Measurements from ENCODE around the gene SAP25. TPM values are rescaled to one million over a fixed set of nuclear protein-coding genes. Genes with fewer than 3 reads are reported as not detected.

The SAP25 gene
- not detected in 2 replicates for total RNA-seq (2012; rRNA removed)

DNA sequence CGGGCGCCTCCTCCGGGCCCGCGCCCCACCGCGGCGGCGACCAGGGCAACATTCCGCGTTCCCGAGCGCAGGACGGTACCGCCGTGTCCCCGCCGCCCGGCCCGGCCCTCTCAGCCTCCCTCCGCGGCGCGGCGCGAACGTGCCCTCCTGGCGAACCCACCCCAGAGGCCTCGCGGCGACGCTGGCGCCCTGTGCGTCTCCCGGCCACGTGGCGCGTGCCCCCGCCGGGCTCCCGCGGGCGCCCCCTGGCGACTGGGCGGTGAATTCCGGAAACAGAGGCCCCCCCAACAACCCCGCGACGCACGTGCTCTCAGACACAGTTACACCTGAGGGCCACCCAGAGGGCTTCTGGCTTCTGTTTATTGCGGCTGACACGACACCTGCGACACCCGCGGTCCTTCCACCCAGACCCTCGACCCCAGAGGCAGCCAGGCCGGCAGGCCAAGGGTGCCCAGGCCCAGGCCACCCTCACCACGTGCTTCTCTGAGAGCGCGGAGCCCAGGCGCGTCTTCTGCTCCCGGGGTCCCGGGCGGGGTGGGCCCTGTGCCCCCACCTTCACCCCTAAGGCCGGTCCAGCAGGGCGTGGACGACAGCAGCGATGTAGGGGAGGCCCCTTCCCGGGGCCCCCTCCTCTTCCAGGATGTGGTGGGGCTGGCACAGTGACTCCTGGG is at the start of gene SAP25:
Gene SAP25, minus strand, starts transcription at position 210 of the 671 bp plus-strand sequence. Its CDS starts 158 bp downstream, at position 52.
- Histone ChIP-seq H3K4me2 (ENCODE audit: low read length) (no peak within 1 kb of the TSS), H3K9me3 (replicated peaks; ENCODE audit: low read length) (no peaks in the 10 kb centered on the region), H3K36me3 (ENCODE audit: insufficient read depth, low read length) (peaks cover 47% of the 10 kb centered on the region), H3K4me3 (ENCODE audit: low read length) (no peak within 1 kb of the TSS), H3K4me1 (ENCODE audit: control insufficient read depth, insufficient read depth, low read length) (peaks cover 12% of the 10 kb centered on the region), H3K27me3 (ENCODE audit: control insufficient read depth, insufficient read depth, low read length) (no peaks in the 10 kb centered on the region), H3K9ac (ENCODE audit: low read depth, low read length) (no peak within 1 kb of the TSS)

GRCh38 chr7:100621554-100621953 is 47.9 kb upstream of the SAP25 start:
- no peak overlapping the region for H3K9ac ChIP-seq (ENCODE audit: low read depth, low read length)
- H3K4me1 ChIP-seq (ENCODE audit: control insufficient read depth, insufficient read depth, low read length): peaks cover 4% of the 10 kb centered on the region

GRCh38 chr7:100620804-100621203 is 47.1 kb upstream of the SAP25 start:
- Histone ChIP-seq H3K9ac (ENCODE audit: low read depth, low read length) (no peak overlapping the region), H3K4me2 (ENCODE audit: low read length) (no peak overlapping the region), H3K4me3 (ENCODE audit: low read length) (no peak overlapping the region)

More at GRCh38 chr7:100621554-100621953, 47.9 kb upstream of the SAP25 start:
- Histone ChIP-seq H3K9me3 (replicated peaks; ENCODE audit: low read length) (no peaks in the 10 kb centered on the region), H3K36me3 (ENCODE audit: insufficient read depth, low read length) (no peaks in the 10 kb centered on the region), H3K27me3 (ENCODE audit: control insufficient read depth, insufficient read depth, low read length) (no peaks in the 10 kb centered on the region), H3K4me2 (ENCODE audit: low read length) (no peak overlapping the region), H3K4me3 (ENCODE audit: low read length) (no peak overlapping the region)

GRCh38 chr7:100620239-100620638 is 46.5 kb upstream of the SAP25 start:
- no peak overlapping the region for H3K4me2 ChIP-seq (ENCODE audit: low read length)
- no peaks in the 10 kb centered on the region for H3K9me3 ChIP-seq (replicated peaks; ENCODE audit: low read length)
- H3K4me3 ChIP-seq (ENCODE audit: low read length): no peak overlapping the region
- no peaks in the 10 kb centered on the region for H3K4me1 ChIP-seq (ENCODE audit: control insufficient read depth, insufficient read depth, low read length)
- H3K36me3 ChIP-seq (ENCODE audit: insufficient read depth, low read length): no peaks in the 10 kb centered on the region
- no peak overlapping the region for H3K9ac ChIP-seq (ENCODE audit: low read depth, low read length)
- no peaks in the 10 kb centered on the region for H3K27me3 ChIP-seq (ENCODE audit: control insufficient read depth, insufficient read depth, low read length)

More at GRCh38 chr7:100620804-100621203, 47.1 kb upstream of the SAP25 start:
- Histone ChIP-seq H3K9me3 (replicated peaks; ENCODE audit: low read length) (no peaks in the 10 kb centered on the region), H3K4me1 (ENCODE audit: control insufficient read depth, insufficient read depth, low read length) (no peaks in the 10 kb centered on the region), H3K27me3 (ENCODE audit: control insufficient read depth, insufficient read depth, low read length) (no peaks in the 10 kb centered on the region), H3K36me3 (ENCODE audit: insufficient read depth, low read length) (no peaks in the 10 kb centered on the region)

GRCh38 chr7:100614308-100614861 is 40.7 kb upstream of the SAP25 start:
- Histone ChIP-seq H3K4me2 (ENCODE audit: low read length) (no peak overlapping the region), H3K9me3 (replicated peaks; ENCODE audit: low read length) (no peaks in the 10 kb centered on the region), H3K27me3 (ENCODE audit: control insufficient read depth, insufficient read depth, low read length) (no peaks in the 10 kb centered on the region), H3K4me3 (ENCODE audit: low read length) (no peak overlapping the region), H3K36me3 (ENCODE audit: insufficient read depth, low read length) (no peaks in the 10 kb centered on the region), H3K4me1 (ENCODE audit: control insufficient read depth, insufficient read depth, low read length) (peaks cover 10% of the 10 kb centered on the region), H3K9ac (ENCODE audit: low read depth, low read length) (no peak overlapping the region)

- Histone ChIP-seq H3K4me1 (ENCODE audit: control insufficient read depth, insufficient read depth, low read length) (peaks cover 10% of the 10 kb centered on the region), H3K9ac (ENCODE audit: low read depth, low read length) (no peak overlapping the region), H3K4me2 (ENCODE audit: low read length) (peak overlapping the region; percentile 78), H3K4me3 (ENCODE audit: low read length) (peak overlapping the region; percentile 75), H3K36me3 (ENCODE audit: insufficient read depth, low read length) (no peaks in the 10 kb centered on the region), H3K9me3 (replicated peaks; ENCODE audit: low read length) (no peaks in the 10 kb centered on the region), H3K27me3 (ENCODE audit: control insufficient read depth, insufficient read depth, low read length) (no peaks in the 10 kb centered on the region)
Measured at GRCh38 chr7:100613412-100614175, 39.9 kb upstream of the SAP25 start.

DNA sequence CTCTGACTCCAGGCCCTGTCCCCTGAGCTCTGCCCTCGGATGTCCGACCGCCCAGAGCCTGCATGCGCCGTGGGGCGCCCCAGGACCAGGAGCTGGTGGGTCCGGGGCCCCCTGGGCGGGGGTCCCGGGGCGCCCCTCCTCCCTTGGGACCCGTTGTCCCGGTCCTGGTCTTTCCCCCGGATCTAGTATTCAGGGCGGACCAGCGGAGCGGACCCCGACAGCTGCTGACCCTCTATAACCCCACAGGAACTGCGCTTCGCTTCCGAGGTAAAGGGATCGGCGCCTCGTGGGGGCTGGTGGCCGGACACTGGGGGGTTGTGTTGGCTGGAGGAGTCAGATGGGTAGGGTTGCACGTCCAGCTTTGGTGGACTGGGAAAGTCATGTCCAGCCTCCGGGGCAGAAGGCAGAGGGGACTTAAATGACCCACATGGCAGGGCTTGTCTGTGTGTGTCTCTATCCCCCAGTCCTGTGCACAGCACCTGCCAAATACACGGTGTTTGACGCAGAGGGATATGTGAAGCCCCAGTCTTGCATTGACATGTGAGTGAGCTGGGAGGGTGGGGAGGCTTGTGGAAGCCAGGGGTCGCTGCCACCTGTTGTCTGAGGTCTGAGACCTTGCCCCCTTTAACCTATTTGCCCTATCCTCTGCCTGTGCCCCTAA is 39.2 kb upstream of the SAP25 start:
- H3K36me3 ChIP-seq (ENCODE audit: insufficient read depth, low read length): no peaks in the 10 kb centered on the region
- H3K9me3 ChIP-seq (replicated peaks; ENCODE audit: low read length): no peaks in the 10 kb centered on the region
- H3K4me3 ChIP-seq (ENCODE audit: low read length): peak overlapping the region; percentile 75
- no peaks in the 10 kb centered on the region for H3K27me3 ChIP-seq (ENCODE audit: control insufficient read depth, insufficient read depth, low read length)
- H3K4me2 ChIP-seq (ENCODE audit: low read length): peak overlapping the region; percentile 78
- H3K9ac ChIP-seq (ENCODE audit: low read depth, low read length): peak overlapping the region; percentile 73
- peaks cover 10% of the 10 kb centered on the region for H3K4me1 ChIP-seq (ENCODE audit: control insufficient read depth, insufficient read depth, low read length)

DNA sequence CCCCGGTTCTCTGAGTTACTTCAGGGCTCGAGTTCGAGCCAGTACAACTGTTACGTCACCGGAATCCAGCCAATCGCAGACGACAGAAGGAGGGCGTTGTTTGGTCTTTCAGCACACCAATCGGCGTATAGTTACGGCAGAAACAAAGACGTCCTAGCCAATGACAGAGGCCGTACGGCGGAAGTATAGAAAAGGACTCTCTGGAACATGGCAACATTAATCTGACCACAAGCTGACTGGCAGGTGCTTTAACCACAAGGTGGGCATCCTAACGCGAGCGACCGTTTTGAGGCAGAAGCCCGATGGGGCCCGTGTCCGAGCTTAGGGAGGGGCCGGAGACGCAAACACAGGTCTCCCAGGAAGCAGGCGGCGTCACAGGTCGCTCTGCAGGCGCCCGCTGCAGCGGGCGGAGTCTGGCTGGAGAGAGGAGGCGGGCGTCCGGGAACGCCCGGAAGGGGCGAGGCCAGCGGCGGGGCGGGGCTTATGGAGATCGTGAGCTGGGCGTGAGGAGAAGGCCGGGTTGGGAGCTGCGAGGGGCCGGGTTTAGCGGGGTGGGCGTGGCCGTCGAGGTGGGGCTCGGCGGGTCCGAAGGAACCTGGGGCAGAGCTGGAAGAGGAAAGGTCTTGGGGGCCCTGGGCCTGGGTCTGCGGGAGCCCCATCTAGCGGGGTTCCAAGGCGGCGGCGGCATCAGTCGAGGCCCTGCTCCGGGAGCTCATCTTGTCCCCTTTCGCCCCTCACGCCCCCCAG is 38.5 kb upstream of the SAP25 start, which contains the start of gene MOSPD3:
Gene MOSPD3, plus strand, starts transcription at position 558 of the 747 bp plus-strand sequence. CDS start 252 bp downstream, outside the sequence.
- Histone ChIP-seq H3K27me3 (ENCODE audit: control insufficient read depth, insufficient read depth, low read length) (no peaks in the 10 kb centered on the region), H3K9ac (ENCODE audit: low read depth, low read length) (peak within 1 kb of the TSS; percentile 73), H3K4me2 (ENCODE audit: low read length) (peak within 1 kb of the TSS; percentile 78), H3K4me1 (ENCODE audit: control insufficient read depth, insufficient read depth, low read length) (peaks cover 14% of the 10 kb centered on the region), H3K4me3 (ENCODE audit: low read length) (peak within 1 kb of the TSS; percentile 75), H3K36me3 (ENCODE audit: insufficient read depth, low read length) (no peaks in the 10 kb centered on the region), H3K9me3 (replicated peaks; ENCODE audit: low read length) (no peaks in the 10 kb centered on the region)

DNA sequence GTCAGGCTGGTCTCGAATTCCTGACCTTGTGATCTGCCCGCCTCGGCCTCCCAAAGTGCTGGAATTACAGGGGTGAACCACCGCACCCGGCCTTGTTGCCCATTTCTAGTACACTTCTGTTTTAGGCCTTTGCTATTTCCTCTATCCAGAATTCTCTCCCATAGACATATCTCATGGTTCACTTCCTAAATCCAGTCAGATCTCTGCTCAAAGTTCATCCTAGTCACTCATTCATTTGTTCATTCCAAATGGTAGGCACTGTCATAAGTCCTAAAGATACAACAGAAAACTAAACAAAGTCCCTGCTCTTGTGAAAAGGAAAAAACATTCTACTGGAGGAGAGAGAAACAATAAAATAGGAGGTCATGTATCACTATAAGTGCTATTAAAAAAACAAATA is 36.3 kb upstream of the SAP25 start:
- H3K4me2 ChIP-seq (ENCODE audit: low read length): no peak overlapping the region
- H3K9ac ChIP-seq (ENCODE audit: low read depth, low read length): no peak overlapping the region
- no peak overlapping the region for H3K4me3 ChIP-seq (ENCODE audit: low read length)
- no peaks in the 10 kb centered on the region for H3K9me3 ChIP-seq (replicated peaks; ENCODE audit: low read length)
- peaks cover 22% of the 10 kb centered on the region for H3K4me1 ChIP-seq (ENCODE audit: control insufficient read depth, insufficient read depth, low read length)
- no peaks in the 10 kb centered on the region for H3K27me3 ChIP-seq (ENCODE audit: control insufficient read depth, insufficient read depth, low read length)
- H3K36me3 ChIP-seq (ENCODE audit: insufficient read depth, low read length): peaks cover 3% of the 10 kb centered on the region

- Histone ChIP-seq H3K4me1 (ENCODE audit: control insufficient read depth, insufficient read depth, low read length) (peaks cover 30% of the 10 kb centered on the region), H3K4me2 (ENCODE audit: low read length) (no peak overlapping the region), H3K27me3 (ENCODE audit: control insufficient read depth, insufficient read depth, low read length) (no peaks in the 10 kb centered on the region), H3K4me3 (ENCODE audit: low read length) (no peak overlapping the region), H3K9me3 (replicated peaks; ENCODE audit: low read length) (no peaks in the 10 kb centered on the region), H3K36me3 (ENCODE audit: insufficient read depth, low read length) (peaks cover 3% of the 10 kb centered on the region), H3K9ac (ENCODE audit: low read depth, low read length) (no peak overlapping the region)
Measured at GRCh38 chr7:100607111-100607510, 33.4 kb upstream of the SAP25 start.
